Stomach (tissue), 4 donors: ENCODE results near the gene PSMB7.

Source experiments
- EP300 ChIP-seq: sonication (generic); formaldehyde crosslinking; IDR thresholded peaks from one replicate; pipeline ENCODE4 v1.6.1; 2017; ENCODE audit warnings: antibody characterized with exemption
- POLR2A ChIP-seq, 4 donors: fragments of 450-650 bp; IDR thresholded peaks; one replicate each; pipeline ENCODE4 v1.6.1; 2016; ENCODE audit warnings: antibody characterized with exemption in 4 of 4, control low read depth in 2 of 4, mild to moderate bottlenecking in 1 of 4, moderate library complexity in 1 of 4
- POLR2AphosphoS5 ChIP-seq, 3 donors: sonication (generic); formaldehyde crosslinking; IDR thresholded peaks; one replicate each; pipeline ENCODE4 v1.6.1; 2016; ENCODE audit warnings: antibody characterized with exemption in 3 of 3
- TF ChIP-seq, protein P1 (sequence below), 7 experiments: fragments of 450-650 bp in 4 of 7; fragments of 200-600 bp in 3 of 7; sonication (generic) in 3 of 7; IDR thresholded peaks; one replicate each; pipeline ENCODE4 v1.5.1; 2016 to 2019; ENCODE audit warnings: antibody characterized with exemption in 7 of 7, control low read depth in 2 of 7, mild to moderate bottlenecking in 1 of 7

DNA sequence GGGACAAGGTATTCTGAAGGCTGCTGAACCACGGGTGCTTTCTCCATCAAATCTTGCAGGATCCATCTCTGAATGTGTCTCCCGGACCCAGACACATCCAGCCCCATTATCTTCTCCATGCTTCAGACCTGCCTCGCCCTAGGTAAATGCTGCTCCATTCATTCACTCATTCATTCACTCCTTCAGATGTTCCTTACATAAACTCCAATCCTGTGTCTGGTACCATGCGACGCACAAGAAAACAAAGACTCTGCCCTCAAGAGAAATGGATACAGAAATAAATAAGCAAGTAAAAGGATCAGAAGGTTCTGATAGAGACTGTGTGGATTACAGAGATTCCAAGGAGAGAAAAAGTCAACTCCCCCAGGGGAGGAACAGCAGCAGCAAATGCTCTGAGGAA, 7.9 kb upstream of the PSMB7 start:
- TF ChIP-seq POLR2A (IDR thresholded peaks at IDR 0.05) (no peak), POLR2AphosphoS5 (IDR thresholded peaks at IDR 0.05) (no peak), EP300 (no peak)
- TF ChIP-seq, protein P1, sequence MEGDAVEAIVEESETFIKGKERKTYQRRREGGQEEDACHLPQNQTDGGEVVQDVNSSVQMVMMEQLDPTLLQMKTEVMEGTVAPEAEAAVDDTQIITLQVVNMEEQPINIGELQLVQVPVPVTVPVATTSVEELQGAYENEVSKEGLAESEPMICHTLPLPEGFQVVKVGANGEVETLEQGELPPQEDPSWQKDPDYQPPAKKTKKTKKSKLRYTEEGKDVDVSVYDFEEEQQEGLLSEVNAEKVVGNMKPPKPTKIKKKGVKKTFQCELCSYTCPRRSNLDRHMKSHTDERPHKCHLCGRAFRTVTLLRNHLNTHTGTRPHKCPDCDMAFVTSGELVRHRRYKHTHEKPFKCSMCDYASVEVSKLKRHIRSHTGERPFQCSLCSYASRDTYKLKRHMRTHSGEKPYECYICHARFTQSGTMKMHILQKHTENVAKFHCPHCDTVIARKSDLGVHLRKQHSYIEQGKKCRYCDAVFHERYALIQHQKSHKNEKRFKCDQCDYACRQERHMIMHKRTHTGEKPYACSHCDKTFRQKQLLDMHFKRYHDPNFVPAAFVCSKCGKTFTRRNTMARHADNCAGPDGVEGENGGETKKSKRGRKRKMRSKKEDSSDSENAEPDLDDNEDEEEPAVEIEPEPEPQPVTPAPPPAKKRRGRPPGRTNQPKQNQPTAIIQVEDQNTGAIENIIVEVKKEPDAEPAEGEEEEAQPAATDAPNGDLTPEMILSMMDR (IDR thresholded peaks at IDR 0.05): no peak
